Activated naive CD8-positive, alpha-beta T cell treated with anti-CD3 and anti-CD28 coated beads, Interleukin-2, amount 10 ng/mL, durations not matched to agents 7 days and 5 days (primary cell): ENCODE data around the gene PDPK1. TPM values are rescaled to one million over a fixed set of nuclear protein-coding genes. Genes with fewer than 3 reads are reported as not detected.
"Not testable (repeated sequence)": the region's sequence is repeated elsewhere in the genome, so short reads cannot be mapped to it uniquely, and the experiment has no call there.

Experiments
- ATAC-seq: fragments of 150-1000 bp; cut with Tn5 transposase; one replicate; pipeline ENCODE4 v1.10.0; 2021; ENCODE audit warnings: low read depth, moderate library complexity
- POLR2A ChIA-PET: fragments of 350-600 bp; sonication (Branson Sonifier 250); formaldehyde crosslinking; loops from one replicate; lab custom pipeline; 2021; ENCODE audit warnings: antibody characterized with exemption; lab: Charles Lee
- DNase-seq: peaks from one replicate; pipeline ENCODE4 v3.0.0; 2021
- H3K27ac Mint-ChIP-seq: one replicate; pipeline ENCODE4 v1.8.0; 2022; ENCODE audit warnings: mild to moderate bottlenecking, mixed read lengths
- H3K27me3 Mint-ChIP-seq: one replicate; pipeline ENCODE4 v1.8.0; 2022; ENCODE audit warnings: mild to moderate bottlenecking, moderate library complexity, mixed read lengths
- H3K36me3 Mint-ChIP-seq: one replicate; pipeline ENCODE4 v1.8.0; 2021; ENCODE audit warnings: mild to moderate bottlenecking, mixed read lengths
- H3K4me1 Mint-ChIP-seq: one replicate; pipeline ENCODE4 v1.8.0; 2021; ENCODE audit warnings: mixed read lengths
- H3K4me3 Mint-ChIP-seq: one replicate; pipeline ENCODE4 v1.8.0; 2022; ENCODE audit warnings: mild to moderate bottlenecking, moderate library complexity, mixed read lengths
- H3K9me3 Mint-ChIP-seq: one replicate; pipeline ENCODE4 v1.8.0; 2021; ENCODE audit warnings: mixed read lengths
- total RNA-seq, 2 experiments: library from RNA; stranded (reverse); gene quantifications; one replicate each; pipeline ENCODE4 v1.2.3, GENCODE V29; 2021

Gene PDPK1
- total RNA-seq, 2 experiments from 2014 or later = 50.6 to 55.1 TPM

- not testable (repeated sequence) for H3K27ac Mint-ChIP-seq, H3K9me3 Mint-ChIP-seq, H3K4me3 Mint-ChIP-seq, ATAC-seq, H3K27me3 Mint-ChIP-seq, DNase-seq, H3K4me1 Mint-ChIP-seq, H3K36me3 Mint-ChIP-seq
- POLR2A ChIA-PET = interaction anchor here (0.7 kb wide), 1 partner anchor 365 kb away, joined by 3 read pairs; no protein-coding TSS in a partner anchor
Observed at GRCh38 chr16:2551420-2551889, 13.6 kb downstream of the PDPK1 start.

- H3K27ac Mint-ChIP-seq, H3K4me1 Mint-ChIP-seq, H3K27me3 Mint-ChIP-seq, DNase-seq, POLR2A ChIA-PET, H3K36me3 Mint-ChIP-seq, ATAC-seq, H3K9me3 Mint-ChIP-seq, H3K4me3 Mint-ChIP-seq: not testable (repeated sequence)
Observed at GRCh38 chr16:2554709-2555425, 17.0 kb downstream of the PDPK1 start.

GRCh38 chr16:2557150-2557549 is 19.3 kb downstream of the PDPK1 start:
- H3K36me3 Mint-ChIP-seq, H3K4me3 Mint-ChIP-seq, ATAC-seq, H3K9me3 Mint-ChIP-seq, DNase-seq, H3K27ac Mint-ChIP-seq, POLR2A ChIA-PET, H3K4me1 Mint-ChIP-seq, H3K27me3 Mint-ChIP-seq: not testable (repeated sequence)

GRCh38 chr16:2560131-2560797 is 22.4 kb downstream of the PDPK1 start:
- H3K27me3 Mint-ChIP-seq, H3K4me3 Mint-ChIP-seq, DNase-seq, H3K4me1 Mint-ChIP-seq, H3K36me3 Mint-ChIP-seq, ATAC-seq, POLR2A ChIA-PET, H3K27ac Mint-ChIP-seq, H3K9me3 Mint-ChIP-seq: not testable (repeated sequence)

- DNase-seq = peak; percentile 81
- POLR2A ChIA-PET, H3K27me3 Mint-ChIP-seq, H3K4me1 Mint-ChIP-seq, H3K36me3 Mint-ChIP-seq, H3K9me3 Mint-ChIP-seq, H3K27ac Mint-ChIP-seq, H3K4me3 Mint-ChIP-seq: not testable (repeated sequence)
- peak; percentile 99 for ATAC-seq
Observed at GRCh38 chr16:2560798-2561133, 22.9 kb downstream of the PDPK1 start.

GRCh38 chr16:2567506-2567905 is 29.7 kb downstream of the PDPK1 start:
- POLR2A ChIA-PET, DNase-seq, ATAC-seq: not testable (repeated sequence)

GRCh38 chr16:2568573-2568972 is 30.8 kb downstream of the PDPK1 start:
- DNase-seq, H3K27ac Mint-ChIP-seq, ATAC-seq, H3K9me3 Mint-ChIP-seq, H3K4me3 Mint-ChIP-seq, H3K36me3 Mint-ChIP-seq, POLR2A ChIA-PET, H3K4me1 Mint-ChIP-seq, H3K27me3 Mint-ChIP-seq: not testable (repeated sequence)

More at GRCh38 chr16:2567506-2567905, 29.7 kb downstream of the PDPK1 start:
- H3K9me3 Mint-ChIP-seq, H3K4me3 Mint-ChIP-seq, H3K27me3 Mint-ChIP-seq, H3K4me1 Mint-ChIP-seq, H3K27ac Mint-ChIP-seq, H3K36me3 Mint-ChIP-seq: not testable (repeated sequence)

- ATAC-seq, H3K9me3 Mint-ChIP-seq, H3K4me1 Mint-ChIP-seq, H3K36me3 Mint-ChIP-seq, H3K27ac Mint-ChIP-seq, H3K27me3 Mint-ChIP-seq, H3K4me3 Mint-ChIP-seq, DNase-seq, POLR2A ChIA-PET: not testable (repeated sequence)
Observed at GRCh38 chr16:2572704-2573103, 34.9 kb downstream of the PDPK1 start.

GRCh38 chr16:2575839-2576238 is 38.0 kb downstream of the PDPK1 start:
- H3K4me3 Mint-ChIP-seq, ATAC-seq, H3K27me3 Mint-ChIP-seq, H3K4me1 Mint-ChIP-seq, POLR2A ChIA-PET, H3K36me3 Mint-ChIP-seq, H3K27ac Mint-ChIP-seq, H3K9me3 Mint-ChIP-seq, DNase-seq: not testable (repeated sequence)

- POLR2A ChIA-PET, H3K27me3 Mint-ChIP-seq: not testable (repeated sequence)
Observed at GRCh38 chr16:2577044-2577443, 39.2 kb downstream of the PDPK1 start.

GRCh38 chr16:2578905-2579304 is 41.1 kb downstream of the PDPK1 start:
- ATAC-seq, POLR2A ChIA-PET, H3K36me3 Mint-ChIP-seq, H3K27ac Mint-ChIP-seq, H3K27me3 Mint-ChIP-seq, H3K4me3 Mint-ChIP-seq, H3K9me3 Mint-ChIP-seq, H3K4me1 Mint-ChIP-seq, DNase-seq: not testable (repeated sequence)

More at GRCh38 chr16:2577044-2577443, 39.2 kb downstream of the PDPK1 start:
- H3K9me3 Mint-ChIP-seq, H3K36me3 Mint-ChIP-seq, H3K4me1 Mint-ChIP-seq, DNase-seq, H3K4me3 Mint-ChIP-seq, H3K27ac Mint-ChIP-seq, ATAC-seq: not testable (repeated sequence)

- H3K4me1 Mint-ChIP-seq, DNase-seq, H3K27ac Mint-ChIP-seq, H3K4me3 Mint-ChIP-seq, ATAC-seq, H3K27me3 Mint-ChIP-seq, H3K36me3 Mint-ChIP-seq, H3K9me3 Mint-ChIP-seq, POLR2A ChIA-PET: not testable (repeated sequence)
Observed at GRCh38 chr16:2580143-2580542, 42.3 kb downstream of the PDPK1 start.

GRCh38 chr16:2580818-2581217 is 43.0 kb downstream of the PDPK1 start:
- H3K4me3 Mint-ChIP-seq, H3K9me3 Mint-ChIP-seq, H3K4me1 Mint-ChIP-seq, POLR2A ChIA-PET, H3K36me3 Mint-ChIP-seq, ATAC-seq, H3K27ac Mint-ChIP-seq, DNase-seq, H3K27me3 Mint-ChIP-seq: not testable (repeated sequence)
